HG02763 (cell line): ENCODE measurements around the gene TNRC6C.
"Not testable (repeated sequence)": the region's sequence is repeated elsewhere in the genome, so short reads cannot be mapped to it uniquely, and the experiment has no call there.

Experiments
- ATAC-seq: cut with Tn5 transposase; IDR thresholded peaks from one replicate; pipeline ENCODE4 v1.9.1; 2021; ENCODE audit warnings: mild to moderate bottlenecking, moderate library complexity; ENCODE audit not compliant: unreplicated experiment

TNRC6C gene

DNA sequence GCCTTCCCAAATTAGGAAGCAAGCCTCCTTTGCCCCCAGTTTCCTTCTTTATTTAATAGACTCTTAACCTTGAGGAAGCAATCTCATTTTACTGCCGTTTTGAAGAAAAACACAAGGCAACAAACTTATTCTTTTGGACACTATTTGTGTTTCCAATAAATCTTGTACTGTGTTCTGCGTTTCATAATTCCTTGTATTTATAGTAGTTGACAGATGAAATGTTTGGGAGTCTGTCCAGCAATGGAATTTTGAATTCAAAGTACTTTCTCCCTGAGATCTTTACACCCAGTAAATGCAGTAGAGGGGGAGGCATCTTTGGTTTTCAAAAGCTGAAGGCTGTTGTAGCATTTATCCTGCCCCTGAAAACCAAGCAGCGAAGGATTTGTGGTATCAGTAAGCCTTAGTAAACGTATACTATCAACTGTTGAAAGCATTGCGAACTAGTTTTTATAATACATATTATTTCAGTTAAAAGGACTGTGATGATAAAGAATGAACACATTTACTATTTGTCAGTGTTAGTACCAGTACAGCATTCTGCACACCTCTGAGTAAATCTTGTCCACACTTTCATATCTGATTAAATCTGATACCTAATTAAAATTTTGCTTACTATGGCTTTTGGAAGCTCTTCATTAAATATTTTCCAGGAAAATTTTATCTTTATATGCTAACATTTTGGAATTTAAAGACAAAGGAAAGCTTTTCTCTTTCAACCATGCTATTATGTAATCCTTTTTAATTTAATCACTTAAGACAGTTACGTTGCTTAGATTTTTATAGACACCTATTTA lies 83.1 kb downstream of the TNRC6C start:
- no peak for ATAC-seq

DNA sequence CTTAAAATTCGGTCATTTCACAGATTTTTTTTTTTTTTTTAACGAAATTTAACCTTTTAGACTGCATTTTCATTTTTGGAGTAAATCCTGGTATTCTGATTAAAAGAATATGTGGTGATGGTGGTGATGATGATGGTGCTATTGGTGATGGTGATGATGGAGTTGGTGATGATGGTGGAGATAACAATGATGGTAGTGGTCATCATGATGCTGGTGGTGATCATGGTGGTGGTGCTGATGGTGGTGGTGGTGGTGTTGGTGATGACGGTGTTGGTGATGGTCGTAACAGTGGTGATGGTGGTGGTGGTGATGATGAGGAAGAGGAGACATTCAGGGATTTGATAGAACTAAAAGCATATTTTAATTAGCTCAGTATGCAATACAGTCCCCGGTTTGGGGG lies 84.0 kb downstream of the TNRC6C start:
- ATAC-seq, result no peak

DNA sequence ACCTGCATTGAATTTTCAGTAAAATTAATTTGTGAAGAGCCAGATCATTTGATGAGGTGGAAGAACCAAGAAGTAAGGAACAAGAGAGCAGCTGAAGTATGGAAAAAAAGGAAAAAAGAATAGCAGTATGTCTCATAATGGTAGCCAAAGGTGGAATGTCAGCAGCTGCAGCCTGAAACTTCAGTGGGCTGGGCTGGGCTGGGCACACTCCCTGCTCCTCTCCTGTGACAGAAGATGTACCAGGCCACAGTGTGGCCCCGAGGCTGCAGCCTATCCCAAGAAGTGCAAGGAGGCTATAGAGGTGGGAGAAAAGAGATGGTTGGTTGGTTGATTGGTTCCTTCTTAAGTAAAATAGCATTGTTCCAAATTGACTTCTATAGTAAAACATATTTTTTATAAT lies 84.5 kb downstream of the TNRC6C start:
- ATAC-seq, result no peak

DNA sequence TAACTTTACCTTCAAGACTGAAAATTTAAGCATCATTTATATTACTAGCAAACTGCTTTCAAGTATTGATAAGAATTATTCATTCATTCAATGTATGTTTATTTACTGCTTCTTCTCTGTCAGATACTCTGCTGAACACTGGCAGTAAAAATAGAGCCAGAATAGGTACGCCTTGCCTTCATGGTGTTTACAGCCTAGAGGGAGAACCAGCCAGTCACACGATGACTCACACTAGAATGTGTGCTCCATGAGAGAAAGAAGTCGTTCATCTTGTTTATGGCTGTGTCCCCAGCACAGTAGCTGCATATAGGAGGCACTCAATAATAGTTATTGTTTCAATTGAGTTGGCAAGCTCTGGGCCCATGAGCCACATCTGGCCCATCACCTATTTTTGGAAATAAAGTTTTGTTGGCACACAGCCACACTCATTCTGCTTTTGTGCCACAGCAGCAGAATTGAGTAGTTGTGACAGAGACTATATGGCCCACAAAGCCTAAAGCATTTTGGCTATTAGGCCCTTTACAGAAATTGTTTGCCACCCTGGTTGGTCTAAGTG lies 85.9 kb downstream of the TNRC6C start:
- ATAC-seq, result no peak

DNA sequence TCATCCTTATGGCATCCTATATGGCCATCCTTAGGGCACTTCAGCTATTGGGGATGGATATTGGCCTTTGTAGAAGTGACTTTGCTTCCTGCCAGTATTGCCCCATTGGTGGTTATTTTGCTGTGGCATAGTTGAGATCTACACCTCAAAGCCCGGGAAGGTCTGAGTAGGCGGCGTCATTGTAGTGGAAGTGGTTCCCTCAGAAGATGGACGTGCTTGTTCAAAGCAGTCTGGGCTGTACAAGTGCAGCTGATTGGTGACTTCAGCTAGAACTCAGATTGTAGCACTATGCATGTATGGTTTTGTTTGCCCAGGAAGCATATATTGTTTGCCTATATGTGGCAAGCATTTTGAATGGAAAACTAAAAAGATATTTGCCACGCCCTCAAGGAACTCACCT lies 86.8 kb downstream of the TNRC6C start:
- no peak for ATAC-seq

DNA sequence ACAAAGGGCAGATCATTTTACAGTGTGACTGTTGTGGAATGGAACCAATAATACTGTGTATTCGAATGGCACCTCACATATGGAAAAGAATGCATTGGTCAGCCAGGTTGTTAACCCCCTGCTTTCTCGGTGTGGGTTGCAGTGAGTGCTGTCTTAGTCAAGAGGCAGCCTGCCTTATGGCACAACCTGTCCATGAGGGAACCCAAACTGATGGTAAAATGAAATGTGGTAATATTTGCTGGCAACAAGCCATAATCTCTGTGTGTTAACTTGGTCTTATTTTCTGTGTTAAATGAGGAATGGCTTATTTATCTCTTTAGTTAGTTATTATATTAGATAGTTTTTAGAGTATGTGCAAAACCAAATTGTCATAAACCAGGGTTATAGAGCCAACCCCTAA lies 88.4 kb downstream of the TNRC6C start:
- no peak for ATAC-seq

DNA sequence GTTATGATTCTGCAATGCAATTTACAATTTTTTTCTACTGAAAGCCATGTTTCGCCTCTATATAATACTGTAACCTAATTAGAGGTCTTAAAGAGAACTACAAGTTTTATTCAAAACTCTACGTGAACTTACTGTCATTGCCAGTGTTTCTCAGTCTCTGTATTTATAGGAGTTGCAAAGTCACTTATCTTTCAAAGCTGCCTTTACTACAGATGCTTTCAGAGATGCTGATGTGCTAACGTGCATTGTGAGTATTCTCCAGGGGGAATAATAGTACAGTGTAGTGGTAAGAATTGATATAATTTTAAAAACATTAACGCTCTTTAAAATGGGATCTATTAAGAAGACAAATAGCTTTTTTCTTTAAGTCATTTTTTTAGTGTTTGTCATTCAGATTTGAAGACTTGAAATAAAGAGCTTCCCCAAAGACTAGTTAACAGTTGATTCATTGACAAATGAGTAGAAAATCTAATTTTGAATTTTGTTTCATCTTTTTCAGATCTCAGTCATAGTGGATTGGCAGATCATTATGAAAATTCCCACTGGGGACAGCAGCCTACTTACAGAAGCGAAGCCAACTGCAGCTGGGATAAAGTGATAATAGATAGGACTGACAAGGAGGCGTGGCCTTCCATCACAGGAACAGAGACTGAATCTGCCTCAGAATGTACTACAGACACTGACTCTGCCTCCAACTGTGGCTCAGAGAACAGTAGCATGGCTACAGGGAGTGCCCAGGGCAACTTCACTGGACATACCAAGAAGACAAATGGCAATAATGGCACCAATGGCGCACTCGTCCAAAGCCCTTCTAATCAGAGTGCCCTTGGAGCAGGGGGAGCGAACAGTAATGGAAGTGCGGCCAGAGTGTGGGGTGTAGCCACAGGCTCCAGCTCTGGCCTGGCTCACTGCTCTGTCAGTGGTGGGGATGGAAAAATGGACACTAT lies 90.1 kb downstream of the TNRC6C start:
- no peak for ATAC-seq

DNA sequence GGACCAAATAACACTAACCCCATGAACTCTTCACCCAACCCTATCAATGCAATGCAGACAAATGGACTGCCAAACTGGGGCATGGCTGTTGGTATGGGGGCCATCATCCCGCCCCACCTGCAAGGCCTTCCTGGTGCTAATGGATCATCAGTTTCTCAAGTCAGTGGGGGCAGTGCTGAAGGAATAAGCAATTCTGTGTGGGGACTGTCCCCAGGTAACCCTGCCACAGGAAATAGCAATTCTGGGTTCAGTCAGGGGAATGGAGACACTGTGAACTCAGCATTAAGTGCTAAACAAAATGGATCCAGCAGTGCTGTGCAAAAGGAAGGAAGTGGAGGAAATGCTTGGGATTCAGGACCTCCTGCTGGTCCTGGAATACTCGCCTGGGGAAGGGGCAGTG lies 91.1 kb downstream of the TNRC6C start:
- no peak for ATAC-seq

DNA sequence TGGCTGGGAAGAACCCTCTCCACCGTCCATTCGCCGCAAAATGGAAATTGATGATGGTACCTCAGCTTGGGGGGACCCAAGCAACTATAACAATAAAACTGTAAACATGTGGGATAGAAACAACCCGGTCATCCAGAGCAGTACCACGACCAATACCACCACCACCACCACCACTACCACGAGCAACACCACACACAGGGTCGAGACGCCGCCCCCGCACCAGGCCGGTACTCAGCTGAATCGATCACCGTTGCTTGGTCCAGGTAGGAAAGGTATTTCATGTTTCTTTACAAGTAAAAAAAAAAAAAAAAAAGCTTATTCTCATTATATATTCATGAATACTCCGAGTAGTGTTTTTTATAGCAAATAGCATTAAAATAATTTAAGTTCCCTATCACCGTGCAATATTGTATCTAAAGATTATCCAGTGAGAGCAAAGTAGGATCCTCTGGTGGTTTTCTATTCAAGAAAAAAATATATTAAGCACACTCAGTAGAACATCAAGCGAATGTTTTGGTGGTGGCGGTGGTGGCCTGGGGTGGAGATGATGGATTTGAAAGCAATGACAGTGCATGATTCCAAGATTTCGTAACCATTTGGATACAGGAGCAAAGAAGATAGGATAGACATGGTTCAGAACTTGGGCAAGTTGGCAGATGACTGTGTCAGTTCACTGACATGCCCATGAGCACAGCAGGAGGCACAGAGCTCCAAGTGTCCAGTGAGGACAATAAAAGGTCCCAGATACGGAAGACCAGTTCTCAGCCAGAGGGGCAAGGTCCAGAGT lies 92.9 kb downstream of the TNRC6C start:
- ATAC-seq, result no peak

DNA sequence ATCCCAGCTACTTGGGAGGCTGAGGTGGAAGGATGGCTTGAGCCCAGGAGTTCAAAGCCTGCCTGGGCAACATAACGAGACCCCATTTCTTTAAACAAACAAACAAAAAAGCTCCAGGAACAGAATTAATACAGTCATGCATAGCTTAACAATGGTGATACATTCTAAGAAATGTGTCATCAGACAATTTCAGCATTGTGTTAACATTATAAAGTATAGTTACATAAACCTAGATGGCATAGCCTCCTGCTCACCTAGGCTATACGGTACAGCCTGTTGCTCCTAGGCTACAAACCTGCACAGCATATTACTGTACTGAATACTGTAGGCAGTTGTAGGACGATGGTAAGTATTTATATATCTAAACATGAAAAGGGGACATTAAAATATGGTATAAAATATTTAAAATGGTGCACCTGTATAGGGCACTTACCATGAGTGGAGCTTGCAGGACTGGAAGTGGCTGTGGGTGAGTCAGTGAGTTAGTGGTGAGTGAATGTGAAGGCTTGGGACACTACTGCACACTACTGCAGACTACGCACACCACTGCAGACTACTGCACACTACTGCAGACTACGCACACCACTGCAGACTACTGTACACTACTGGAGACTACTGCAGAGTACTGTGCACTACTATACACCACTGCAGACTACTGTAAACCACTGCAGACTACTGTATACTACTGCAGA lies 95.4 kb downstream of the TNRC6C start:
- no peak for ATAC-seq

DNA sequence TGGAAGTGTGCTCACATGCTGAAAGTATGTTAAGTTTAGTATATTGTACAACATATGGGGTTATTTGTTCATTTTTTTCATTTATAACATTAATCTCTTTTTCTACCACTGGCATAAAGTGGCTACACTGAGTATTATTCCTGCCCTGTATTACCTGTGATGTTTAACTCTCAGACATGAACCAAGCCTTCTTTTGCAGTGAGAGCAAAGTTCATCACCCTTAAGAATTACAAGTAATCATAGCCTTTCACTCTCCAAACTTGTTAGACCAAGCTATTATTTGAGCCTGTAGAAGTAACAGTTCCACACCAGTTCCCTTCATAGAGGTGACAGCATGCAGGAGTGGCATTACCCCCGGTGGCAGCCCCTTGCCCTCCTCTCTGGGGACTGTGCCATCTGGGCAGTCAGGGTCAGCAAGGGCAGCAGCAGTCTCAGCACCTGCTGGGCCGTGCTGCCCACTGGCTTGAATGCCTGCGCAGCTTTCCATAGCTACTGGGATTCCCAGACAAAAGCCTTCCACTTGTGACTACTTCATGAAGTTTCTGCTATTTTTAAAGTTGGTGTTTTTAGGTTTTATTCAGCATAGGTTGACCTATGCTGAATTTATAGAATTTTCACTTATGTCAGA lies 98.7 kb downstream of the TNRC6C start:
- ATAC-seq, result no peak

DNA sequence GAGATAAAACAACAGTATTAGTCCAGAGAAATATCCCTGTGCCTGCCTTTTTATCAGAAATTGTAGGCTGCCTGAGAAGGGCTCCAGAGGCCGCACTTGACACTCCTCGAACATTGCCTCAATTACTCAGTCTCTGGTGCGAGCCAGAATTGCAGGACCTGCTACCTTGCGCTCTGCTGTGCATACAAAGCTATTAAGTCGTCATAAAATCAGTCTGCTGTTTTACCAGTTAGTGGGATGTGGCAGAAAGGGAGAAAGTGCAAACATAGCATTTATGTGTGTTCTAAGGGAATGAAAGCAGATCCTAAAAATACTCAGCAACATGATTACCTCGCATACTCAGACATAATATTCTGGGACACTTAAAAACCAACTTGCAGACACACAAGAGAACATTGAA lies 99.5 kb downstream of the TNRC6C start:
- ATAC-seq, result no peak

DNA sequence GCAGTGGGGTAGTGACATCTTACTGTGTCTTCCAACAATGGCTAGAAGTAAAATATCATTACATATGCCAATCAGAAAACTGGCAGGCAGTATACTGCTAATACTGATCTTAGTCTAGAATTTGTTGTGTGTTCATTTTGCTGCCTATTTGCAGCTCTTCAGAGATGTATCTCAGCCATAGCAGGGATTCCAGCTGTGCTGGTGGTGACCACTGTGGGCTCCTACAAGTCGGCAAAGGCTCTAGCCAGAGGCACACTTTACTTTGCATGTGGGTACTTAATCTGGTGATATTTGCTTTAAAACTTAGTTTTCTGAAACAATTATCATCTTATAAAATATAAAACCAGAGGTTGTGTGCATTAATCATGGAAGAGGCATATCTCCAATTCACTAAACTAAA lies 100.1 kb downstream of the TNRC6C start:
- no peak for ATAC-seq

DNA sequence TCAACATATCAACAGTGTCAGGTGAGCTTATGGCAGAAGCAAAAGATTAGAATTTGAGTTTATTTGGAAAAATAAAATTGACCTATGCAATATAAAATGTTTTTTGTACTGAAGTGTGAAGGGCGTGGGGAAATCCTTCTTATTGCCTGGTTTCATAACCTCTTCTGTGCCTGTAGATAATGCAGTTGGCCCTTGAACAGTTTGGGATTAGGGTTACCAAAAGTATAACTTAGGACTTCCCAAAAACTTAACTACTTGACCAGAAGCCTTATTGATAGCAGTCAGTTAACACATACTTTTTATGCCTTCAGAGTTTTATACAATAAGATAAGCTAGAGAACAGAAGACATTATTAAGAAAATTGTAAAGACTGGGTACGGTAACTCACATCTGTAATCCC lies 104.1 kb downstream of the TNRC6C start:
- ATAC-seq, result no peak

DNA sequence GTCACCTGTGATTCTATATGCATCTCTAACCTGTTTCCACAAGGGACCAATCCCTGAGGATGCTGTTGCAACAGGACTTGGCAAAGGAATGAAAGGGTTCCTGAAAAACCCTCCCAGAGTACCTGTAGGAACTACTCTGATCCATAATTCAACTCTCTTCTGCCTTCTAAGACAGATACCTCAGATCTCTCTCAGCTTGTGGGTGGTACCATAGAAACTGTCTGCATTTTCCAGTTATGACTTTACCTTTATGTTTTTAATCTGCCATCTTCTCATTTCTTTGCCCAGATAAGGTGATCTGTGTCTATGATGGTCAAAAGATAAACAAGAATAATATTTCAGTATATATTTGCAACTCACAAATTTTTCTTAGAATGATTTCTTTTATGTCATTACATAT lies 105.0 kb downstream of the TNRC6C start:
- no peak for ATAC-seq

DNA sequence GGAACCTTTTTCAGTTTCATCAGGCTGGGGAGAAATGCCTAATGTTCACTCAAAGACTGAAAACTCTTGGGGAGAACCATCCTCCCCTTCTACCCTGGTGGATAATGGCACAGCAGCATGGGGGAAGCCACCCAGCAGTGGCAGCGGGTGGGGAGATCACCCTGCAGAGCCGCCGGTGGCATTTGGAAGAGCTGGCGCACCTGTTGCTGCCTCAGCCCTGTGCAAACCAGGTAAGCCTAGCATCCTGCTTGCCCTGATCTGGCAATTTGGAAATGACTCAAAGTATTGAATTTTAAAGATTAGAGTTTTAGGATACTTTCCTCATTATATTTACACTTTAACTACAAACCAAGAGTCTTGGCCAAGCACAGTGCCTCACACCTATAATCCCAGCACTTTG lies 106.2 kb downstream of the TNRC6C start:
- ATAC-seq, result no peak

DNA sequence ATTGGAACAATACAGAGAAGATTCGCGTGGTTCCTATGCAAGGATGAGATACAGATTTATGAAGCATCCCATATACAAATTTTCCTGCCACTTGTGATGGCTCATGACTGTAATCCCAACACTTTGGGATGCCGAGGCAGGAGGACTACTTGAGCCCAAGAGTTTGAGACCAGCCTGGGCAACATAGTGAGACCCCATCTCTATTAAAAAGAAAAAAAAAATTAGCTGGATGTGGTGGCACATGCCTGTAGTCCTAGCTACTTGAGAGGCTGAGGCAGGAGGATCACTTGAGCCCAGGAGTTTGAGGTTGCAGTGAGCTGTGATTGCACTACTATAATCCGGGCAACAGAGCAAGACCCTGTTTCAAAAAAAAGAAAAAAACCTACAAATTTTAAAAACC lies 108.5 kb downstream of the TNRC6C start:
- ATAC-seq, result not testable (repeated sequence)

DNA sequence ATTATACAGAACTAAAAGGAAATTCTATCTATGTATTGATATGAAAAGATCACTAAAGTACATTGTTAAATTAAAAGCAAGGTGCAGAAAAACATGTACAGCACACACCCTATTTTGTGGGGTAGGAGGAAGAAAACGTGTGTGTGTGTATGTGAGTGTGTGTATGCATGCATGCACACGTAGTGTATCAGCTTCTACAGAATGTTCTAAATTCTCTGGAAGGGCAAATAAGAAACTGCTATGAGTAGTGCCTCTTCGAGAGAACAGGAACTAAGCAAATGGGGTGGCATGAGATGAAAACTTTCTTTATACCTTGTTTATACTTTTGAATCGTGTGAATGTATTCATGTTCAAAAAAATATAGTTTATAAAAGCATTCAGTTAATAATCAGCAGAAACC lies 111.2 kb downstream of the TNRC6C start:
- ATAC-seq, result no peak

DNA sequence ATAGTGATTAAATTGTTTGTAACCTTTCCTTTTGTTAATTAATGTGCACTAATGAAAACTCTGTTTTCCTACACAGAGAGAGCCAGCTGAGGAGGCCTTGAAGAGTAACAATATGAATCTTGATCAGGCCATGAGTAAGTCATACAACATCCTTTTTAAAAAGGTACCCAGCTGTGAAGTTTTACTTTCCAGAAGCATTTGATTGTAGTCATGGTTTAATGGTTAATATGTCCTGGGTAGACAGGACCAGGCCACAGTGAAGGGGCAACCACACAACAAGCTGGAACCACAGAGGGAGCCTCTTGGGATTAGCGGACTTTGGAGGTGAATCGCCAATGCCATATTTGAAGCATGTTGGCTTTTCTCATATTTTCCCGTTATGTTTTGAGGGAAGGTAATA lies 114.5 kb downstream of the TNRC6C start:
- ATAC-seq, result no peak

DNA sequence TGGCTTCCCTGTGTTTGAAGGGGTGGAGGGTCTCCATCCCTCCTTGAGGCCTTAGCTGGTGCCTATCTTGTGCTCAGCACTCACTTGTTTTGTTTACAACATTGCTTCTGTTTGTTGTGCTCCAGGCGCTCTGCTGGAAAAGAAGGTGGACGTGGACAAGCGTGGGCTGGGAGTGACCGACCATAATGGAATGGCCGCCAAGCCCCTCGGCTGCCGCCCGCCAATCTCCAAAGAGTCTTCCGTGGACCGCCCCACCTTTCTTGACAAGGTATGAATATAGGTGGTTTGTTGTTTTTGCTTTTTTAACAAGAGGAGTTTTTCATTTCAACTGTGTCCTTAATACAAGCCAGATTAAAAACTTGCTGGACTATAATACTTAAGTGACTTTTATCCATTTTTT lies 116.5 kb downstream of the TNRC6C start:
- ATAC-seq, result no peak
